AG09309 (cell line): Measurements from ENCODE around the gene PSMG4.

Source experiments
- DNase-seq: peaks from one replicate; pipeline ENCODE4 v3.0.0-alpha.2; 2010; ENCODE audit warnings: low read depth
- H3K4me3 ChIP-seq: 2 replicates; pipeline ENCODE4 v1.5.1; 2011; ENCODE audit warnings: mild to moderate bottlenecking, low read depth, low read length, moderate library complexity; ENCODE audit not compliant: control insufficient read depth
- TF ChIP-seq, protein P1 (sequence below): IDR thresholded peaks from 2 replicates; pipeline ENCODE4 v1.5.1; 2011; ENCODE audit warnings: mild to moderate bottlenecking, low read depth, low read length, inconsistent platforms; ENCODE audit not compliant: insufficient read depth, control insufficient read depth; ENCODE audit errors: missing control alignments

The PSMG4 gene

DNA sequence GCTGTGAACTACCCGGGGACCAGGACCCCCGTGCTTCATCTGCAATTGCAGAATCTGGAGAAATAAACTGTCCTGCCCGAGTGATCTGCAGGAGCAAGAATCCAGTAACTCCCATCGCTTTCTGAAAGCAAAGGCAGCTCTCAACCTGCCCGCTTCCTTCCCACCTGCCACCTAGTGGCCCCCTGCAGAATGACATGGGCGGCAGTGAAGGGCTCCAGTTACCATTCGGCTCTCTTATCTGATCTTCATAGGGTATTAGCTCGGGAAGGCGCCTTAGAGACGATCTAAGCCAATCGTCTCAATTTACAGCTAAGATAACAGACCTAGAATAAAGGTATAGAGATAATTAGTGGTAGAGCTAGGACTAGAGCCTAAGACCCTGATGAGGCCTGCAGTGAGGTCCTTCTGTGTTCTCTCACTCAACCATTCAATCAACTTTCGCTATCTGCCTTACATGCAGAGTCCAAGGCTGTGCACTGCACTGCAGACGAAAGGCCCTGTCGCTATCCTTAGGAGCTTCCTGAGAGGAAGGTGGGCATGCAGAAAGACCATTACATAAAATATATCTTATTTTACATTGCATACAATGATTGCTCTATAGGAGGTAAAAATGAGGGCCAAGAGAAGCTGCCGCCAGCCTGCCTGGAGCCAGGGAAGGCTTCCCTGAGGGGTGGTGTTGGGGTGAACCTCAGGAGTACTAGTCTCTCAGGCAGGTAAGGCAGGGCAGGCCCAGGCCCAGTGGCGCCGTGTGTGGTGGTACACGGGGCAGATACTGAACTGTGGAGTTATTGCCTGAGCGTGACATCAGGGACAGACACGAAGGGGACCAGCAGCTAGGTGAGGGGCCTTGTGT, 7.1 kb upstream of the PSMG4 start:
- DNase-seq, result peak; percentile 38
- H3K4me3 ChIP-seq, result no peak overlapping the region
- TF ChIP-seq, protein P1, sequence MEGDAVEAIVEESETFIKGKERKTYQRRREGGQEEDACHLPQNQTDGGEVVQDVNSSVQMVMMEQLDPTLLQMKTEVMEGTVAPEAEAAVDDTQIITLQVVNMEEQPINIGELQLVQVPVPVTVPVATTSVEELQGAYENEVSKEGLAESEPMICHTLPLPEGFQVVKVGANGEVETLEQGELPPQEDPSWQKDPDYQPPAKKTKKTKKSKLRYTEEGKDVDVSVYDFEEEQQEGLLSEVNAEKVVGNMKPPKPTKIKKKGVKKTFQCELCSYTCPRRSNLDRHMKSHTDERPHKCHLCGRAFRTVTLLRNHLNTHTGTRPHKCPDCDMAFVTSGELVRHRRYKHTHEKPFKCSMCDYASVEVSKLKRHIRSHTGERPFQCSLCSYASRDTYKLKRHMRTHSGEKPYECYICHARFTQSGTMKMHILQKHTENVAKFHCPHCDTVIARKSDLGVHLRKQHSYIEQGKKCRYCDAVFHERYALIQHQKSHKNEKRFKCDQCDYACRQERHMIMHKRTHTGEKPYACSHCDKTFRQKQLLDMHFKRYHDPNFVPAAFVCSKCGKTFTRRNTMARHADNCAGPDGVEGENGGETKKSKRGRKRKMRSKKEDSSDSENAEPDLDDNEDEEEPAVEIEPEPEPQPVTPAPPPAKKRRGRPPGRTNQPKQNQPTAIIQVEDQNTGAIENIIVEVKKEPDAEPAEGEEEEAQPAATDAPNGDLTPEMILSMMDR, result peak; percentile 97

DNA sequence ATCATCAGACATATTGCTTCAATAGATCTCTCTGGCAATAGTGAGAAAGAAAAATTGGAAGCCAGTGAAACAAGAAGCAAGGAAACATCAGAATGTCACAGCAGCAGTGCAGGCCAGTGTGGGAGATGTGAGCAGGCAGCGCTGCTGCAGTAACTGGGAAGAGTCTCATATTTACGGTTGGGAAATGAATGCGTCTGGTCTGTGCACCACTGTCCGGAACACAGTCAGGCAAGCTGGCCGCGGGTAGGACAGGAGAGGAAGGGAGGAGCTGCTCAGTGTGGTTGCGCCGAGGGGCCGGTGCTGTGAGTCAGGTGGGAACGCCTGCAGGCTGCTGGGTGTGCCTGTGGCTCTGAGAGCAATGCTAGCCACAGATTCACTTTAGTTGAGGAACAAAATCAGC, 6.4 kb upstream of the PSMG4 start:
- TF ChIP-seq, protein P1, result no peak
- DNase-seq, result no peak
- H3K4me3 ChIP-seq, result no peak overlapping the region

DNA sequence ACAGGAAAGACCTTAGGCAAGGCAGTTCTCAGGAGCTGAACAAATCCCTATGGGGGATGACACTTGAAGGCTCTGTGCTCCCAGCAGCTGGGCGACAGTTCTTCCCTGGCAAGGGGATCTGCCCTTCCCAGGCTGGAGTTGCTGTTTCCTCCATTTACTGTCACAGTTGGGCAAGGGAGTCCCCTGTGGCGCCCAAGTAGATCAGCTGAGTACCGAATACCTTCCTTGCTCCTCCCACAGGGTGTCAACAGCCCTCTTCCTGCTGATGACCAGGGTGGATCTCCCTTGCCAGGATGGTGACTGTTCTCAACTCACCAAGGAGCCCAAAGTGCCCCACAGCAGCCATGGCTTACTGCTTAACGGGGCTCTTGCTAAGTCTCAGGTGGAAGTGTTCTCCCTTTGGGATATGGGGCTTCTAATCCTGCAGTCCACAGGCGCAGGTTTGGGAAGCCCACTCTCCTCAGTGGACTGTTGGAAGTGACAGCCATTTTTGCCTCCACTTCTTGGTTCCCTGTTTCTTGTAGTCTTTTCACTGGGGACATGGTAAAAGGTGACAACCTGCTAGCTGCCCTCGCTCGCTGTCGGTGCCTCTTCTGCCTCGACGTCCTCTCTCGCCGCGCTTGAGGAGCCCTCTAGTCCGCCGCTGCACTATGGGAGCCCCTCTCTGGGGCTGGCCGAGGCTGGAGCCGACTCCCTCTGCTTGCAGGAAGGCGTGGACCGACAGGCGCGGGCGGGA, 5.7 kb upstream of the PSMG4 start:
- no peak for DNase-seq
- TF ChIP-seq, protein P1, result no peak
- H3K4me3 ChIP-seq, result no peak overlapping the region

DNA sequence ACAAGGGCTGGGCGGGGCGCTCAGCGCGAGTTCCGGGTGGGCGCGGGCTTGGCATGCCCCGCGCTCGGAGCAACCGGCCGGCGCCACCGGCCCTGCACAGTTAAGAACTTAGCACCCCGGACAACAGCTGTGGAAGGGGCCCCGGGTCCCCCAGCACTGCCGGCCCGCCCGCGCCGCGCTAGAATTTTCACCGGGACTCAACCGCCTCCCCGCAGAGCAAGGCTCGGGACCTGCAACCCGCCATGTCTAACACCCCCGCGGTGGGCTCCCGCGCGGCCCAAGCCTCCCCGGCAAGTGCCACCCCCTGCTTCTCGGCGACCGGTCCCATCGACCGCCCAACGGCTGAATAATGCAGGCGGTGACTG, 5.2 kb upstream of the PSMG4 start:
- H3K4me3 ChIP-seq, result no peak overlapping the region

DNA sequence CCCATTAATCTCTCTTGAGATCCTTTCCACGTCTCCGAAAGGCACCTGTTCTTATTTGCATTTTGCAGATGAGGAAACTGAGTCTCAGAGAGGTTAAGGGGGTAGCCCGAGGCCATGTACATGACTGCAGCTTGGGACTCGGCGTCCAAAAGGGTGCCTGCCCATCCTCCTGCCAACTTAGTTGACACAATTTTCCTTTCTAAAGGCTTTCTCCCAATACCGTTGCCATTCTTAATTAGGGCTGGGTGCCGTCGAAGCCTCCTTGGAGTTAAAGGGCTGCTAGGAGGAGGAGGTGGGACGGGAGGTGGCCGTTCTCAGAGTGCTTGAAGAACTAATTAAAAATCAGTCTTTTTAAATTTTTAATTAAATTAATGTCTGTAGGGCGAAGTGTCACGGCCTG, 546 bp upstream of the PSMG4 start:
- DNase-seq, result no peak
- TF ChIP-seq, protein P1, result no peak
- peak overlapping the region; percentile 75 for H3K4me3 ChIP-seq

More for the DNA sequence above, 5.2 kb upstream of the PSMG4 start:
- TF ChIP-seq, protein P1, result no peak
- no peak for DNase-seq

DNA sequence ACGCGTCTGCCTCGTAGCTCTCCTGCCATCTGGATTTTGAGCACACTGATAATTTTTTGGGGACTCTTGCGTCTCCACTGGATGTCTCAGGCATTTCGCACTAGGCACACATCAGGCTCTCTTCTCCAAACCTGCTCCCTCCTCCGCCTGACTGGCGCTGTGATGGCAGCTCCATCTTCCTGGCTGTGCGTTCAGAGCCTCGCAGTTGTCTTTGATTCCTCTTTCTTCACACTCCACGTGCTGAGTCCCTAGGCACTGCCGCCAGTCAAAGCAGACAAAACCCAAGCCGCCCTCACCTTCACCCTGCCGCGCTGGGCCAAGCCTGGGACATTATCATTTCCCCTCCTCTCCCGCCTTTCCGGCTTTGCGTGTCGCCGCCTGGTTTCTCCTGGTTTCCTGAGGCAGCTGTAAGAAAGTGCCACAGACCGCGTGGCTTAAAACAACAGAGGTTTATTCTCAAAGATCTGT, 778 bp downstream of the PSMG4 start:
- TF ChIP-seq, protein P1, result no peak
- DNase-seq, result no peak
- peak overlapping the region; percentile 75 for H3K4me3 ChIP-seq
